Stimulated activated CD4-positive, alpha-beta T cell treated with anti-CD3 and anti-CD28 coated beads, TNF-alpha, amount 100 ng/mL, for 24 hours (primary cell): ENCODE results near the gene NOSIP.
"Not testable (repeated sequence)": the region's sequence is repeated elsewhere in the genome, so short reads cannot be mapped to it uniquely, and the experiment has no call there.

Experiments
- DNase-seq, 3 experiments: peaks; one replicate each; pipeline ENCODE4 v3.0.0-alpha.2; 2020; ENCODE audit warnings: low read depth in 3 of 3

Gene NOSIP

GRCh38 chr19:49580264-49581006 is at the start of gene NOSIP:
NOSIP (minus strand) TSS chr19:49580556; CDS start chr19:49560691, 19,865 bp downstream.
- peak; percentile 95 to 97 (median 96) for DNase-seq

- DNase-seq: no peak
Observed at GRCh38 chr19:49629659-49630058, 49.3 kb upstream of the NOSIP start.

GRCh38 chr19:49626226-49626625 is 45.9 kb upstream of the NOSIP start:
- no peak for DNase-seq

GRCh38 chr19:49624967-49625910 is 44.9 kb upstream of the NOSIP start:
- DNase-seq: no peak

GRCh38 chr19:49617860-49618259 is 37.5 kb upstream of the NOSIP start:
- DNase-seq: not testable (repeated sequence)

- no peak for DNase-seq
Observed at GRCh38 chr19:49616945-49617344, 36.6 kb upstream of the NOSIP start.

- no peak for DNase-seq
Observed at GRCh38 chr19:49616532-49616931, 36.2 kb upstream of the NOSIP start.

GRCh38 chr19:49615861-49616260 is 35.5 kb upstream of the NOSIP start:
- no peak for DNase-seq

- peak in 1 of 3 experiments; percentile 14 for DNase-seq
Observed at GRCh38 chr19:49614096-49614833, 33.9 kb upstream of the NOSIP start.

- DNase-seq: no peak
Observed at GRCh38 chr19:49613374-49613773, 33.0 kb upstream of the NOSIP start.

- DNase-seq: no peak
Observed at GRCh38 chr19:49609499-49610092, 29.2 kb upstream of the NOSIP start.

GRCh38 chr19:49605605-49606004 is 25.2 kb upstream of the NOSIP start:
- DNase-seq: no peak

- DNase-seq: no peak
Observed at GRCh38 chr19:49602806-49603205, 22.4 kb upstream of the NOSIP start.

GRCh38 chr19:49601482-49602038 is 21.2 kb upstream of the NOSIP start:
- no peak for DNase-seq

GRCh38 chr19:49599378-49600295 is 19.3 kb upstream of the NOSIP start:
- DNase-seq: no peak

- DNase-seq: no peak
Observed at GRCh38 chr19:49597703-49597974, 17.3 kb upstream of the NOSIP start.

- DNase-seq: no peak
Observed at GRCh38 chr19:49596954-49597702, 16.8 kb upstream of the NOSIP start.

GRCh38 chr19:49596407-49596806 is 16.1 kb upstream of the NOSIP start:
- DNase-seq: no peak

- DNase-seq: no peak
Observed at GRCh38 chr19:49595819-49596404, 15.6 kb upstream of the NOSIP start.
